Ishikawa (cell line): ENCODE results near the gene MAGI1.

Experiments used
- CEBPB ChIP-seq: IDR thresholded peaks from 2 replicates; pipeline ENCODE4 v1.6.1; 2012
- CREB1 ChIP-seq: IDR thresholded peaks from 2 replicates; pipeline ENCODE4 v1.6.1; 2012; ENCODE audit warnings: low read depth
- EP300 ChIP-seq: IDR thresholded peaks from 2 replicates; pipeline ENCODE4 v1.6.1; 2012; ENCODE audit warnings: borderline replicate concordance
- FOXM1 ChIP-seq: IDR thresholded peaks from 2 replicates; pipeline ENCODE4 v1.6.1; 2012; ENCODE audit warnings: low read depth, borderline replicate concordance
- MAX ChIP-seq: IDR thresholded peaks from 2 replicates; pipeline ENCODE4 v1.6.1; 2012
- NFIC ChIP-seq: IDR thresholded peaks from 2 replicates; pipeline ENCODE4 v1.6.1; 2012
- REST ChIP-seq: IDR thresholded peaks from 2 replicates; pipeline ENCODE4 v1.6.1; 2012; ENCODE audit warnings: low read depth, mild to moderate bottlenecking
- TAF1 ChIP-seq: IDR thresholded peaks from 2 replicates; pipeline ENCODE4 v1.6.1; 2012; ENCODE audit warnings: low read depth, mild to moderate bottlenecking
- TCF12 ChIP-seq: IDR thresholded peaks from 2 replicates; pipeline ENCODE4 v1.6.1; 2012; ENCODE audit warnings: low read depth
- TEAD4 ChIP-seq: IDR thresholded peaks from 2 replicates; pipeline ENCODE4 v1.6.1; 2012
- USF1 ChIP-seq: IDR thresholded peaks from 2 replicates; pipeline ENCODE4 v1.6.1; 2012
- YY1 ChIP-seq: IDR thresholded peaks from 2 replicates; pipeline ENCODE4 v1.6.1; 2012; ENCODE audit warnings: low read depth
- ZBTB7A ChIP-seq: IDR thresholded peaks from 2 replicates; pipeline ENCODE4 v1.6.1; 2012; ENCODE audit warnings: low read depth

- TF ChIP-seq FOXM1 (no peak), TAF1 (no peak), YY1 (no peak), ZBTB7A (no peak), CREB1 (no peak), TEAD4 (no peak), REST (no peak), TCF12 (no peak), MAX (no peak), USF1 (no peak), NFIC (no peak), CEBPB (no peak), EP300 (no peak)
Observed at GRCh38 chr3:65808824-65809223, 229.9 kb downstream of the MAGI1 start.
